Tibial nerve (tissue), 4 donors: Measurements from ENCODE around the gene ZCCHC10.

Experiments used
- EP300 ChIP-seq, 2 donors: sonication (generic); formaldehyde crosslinking; IDR thresholded peaks; one replicate each; pipeline ENCODE4 v1.6.1; 2017; ENCODE audit warnings: antibody characterized with exemption in 2 of 2, mild to moderate bottlenecking in 1 of 2
- POLR2A ChIP-seq, 2 donors: fragments of 450-650 bp; IDR thresholded peaks; one replicate each; pipeline ENCODE4 v1.6.1; 2017; ENCODE audit warnings: antibody characterized with exemption in 2 of 2, mild to moderate bottlenecking in 2 of 2, moderate library complexity in 2 of 2
- TF ChIP-seq, protein P1 (sequence below), 5 experiments: fragments of 200-600 bp in 3 of 5; fragments of 450-650 bp in 2 of 5; sonication (generic) in 3 of 5; IDR thresholded peaks; one replicate each; pipeline ENCODE4 v1.5.1; 2016 to 2019; ENCODE audit warnings: antibody characterized with exemption in 5 of 5, mild to moderate bottlenecking in 3 of 5, moderate library complexity in 2 of 5

DNA sequence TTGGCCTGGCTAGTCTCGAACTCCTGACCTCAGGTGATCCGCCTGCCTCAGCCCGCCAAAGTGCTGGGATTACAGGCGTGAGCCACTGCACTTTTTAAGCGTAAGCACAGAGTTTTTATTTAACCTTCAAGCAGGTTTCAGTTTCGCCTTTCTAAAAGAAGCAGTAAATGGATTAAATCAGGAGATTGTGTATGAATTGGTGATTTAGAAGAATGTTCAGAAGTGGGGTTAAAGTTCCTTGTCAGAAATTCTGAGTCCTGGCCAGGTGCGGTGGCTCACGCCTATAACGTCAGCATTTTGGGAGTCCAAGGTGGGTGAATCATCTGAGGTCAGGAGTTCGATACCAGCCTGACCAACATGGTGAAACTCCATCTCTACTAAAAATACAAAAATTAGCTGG is 37.6 kb upstream of the ZCCHC10 start:
- TF ChIP-seq, protein P1, sequence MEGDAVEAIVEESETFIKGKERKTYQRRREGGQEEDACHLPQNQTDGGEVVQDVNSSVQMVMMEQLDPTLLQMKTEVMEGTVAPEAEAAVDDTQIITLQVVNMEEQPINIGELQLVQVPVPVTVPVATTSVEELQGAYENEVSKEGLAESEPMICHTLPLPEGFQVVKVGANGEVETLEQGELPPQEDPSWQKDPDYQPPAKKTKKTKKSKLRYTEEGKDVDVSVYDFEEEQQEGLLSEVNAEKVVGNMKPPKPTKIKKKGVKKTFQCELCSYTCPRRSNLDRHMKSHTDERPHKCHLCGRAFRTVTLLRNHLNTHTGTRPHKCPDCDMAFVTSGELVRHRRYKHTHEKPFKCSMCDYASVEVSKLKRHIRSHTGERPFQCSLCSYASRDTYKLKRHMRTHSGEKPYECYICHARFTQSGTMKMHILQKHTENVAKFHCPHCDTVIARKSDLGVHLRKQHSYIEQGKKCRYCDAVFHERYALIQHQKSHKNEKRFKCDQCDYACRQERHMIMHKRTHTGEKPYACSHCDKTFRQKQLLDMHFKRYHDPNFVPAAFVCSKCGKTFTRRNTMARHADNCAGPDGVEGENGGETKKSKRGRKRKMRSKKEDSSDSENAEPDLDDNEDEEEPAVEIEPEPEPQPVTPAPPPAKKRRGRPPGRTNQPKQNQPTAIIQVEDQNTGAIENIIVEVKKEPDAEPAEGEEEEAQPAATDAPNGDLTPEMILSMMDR (IDR thresholded peaks at IDR 0.05), result no peak
- TF ChIP-seq POLR2A (IDR thresholded peaks at IDR 0.05), result no peak
- TF ChIP-seq EP300 (IDR thresholded peaks at IDR 0.05), result no peak
